ENCODE results near the gene RAD23A. TPM values are rescaled to one million over a fixed set of nuclear protein-coding genes. Genes with fewer than 3 reads are reported as not detected.
A peak's percentile ranks its signal among the peaks of the same experiment; 100 is the strongest.

Gene RAD23A
- total RNA-seq, 6 experiments from 2014 or later, result 108 to 140 (median 129) TPM

DNA sequence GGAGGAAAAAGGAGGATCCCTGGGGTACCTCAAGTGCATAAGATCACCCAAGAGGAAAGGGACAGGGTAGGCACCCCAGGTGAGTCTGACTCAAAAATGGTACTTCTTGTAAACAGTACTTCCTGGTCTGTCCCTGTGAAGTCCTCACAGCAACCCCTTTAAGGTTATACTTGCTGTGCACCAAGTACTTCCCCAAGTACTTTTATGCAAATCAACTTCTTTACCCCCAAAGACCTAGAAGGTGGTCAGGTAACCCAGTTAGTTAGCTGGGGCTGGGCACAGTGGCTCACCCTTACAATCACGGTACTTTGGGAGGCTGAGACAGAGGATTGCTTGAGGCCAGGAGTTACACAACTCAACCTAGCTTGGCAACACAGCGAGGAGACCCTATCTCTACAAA is 4.8 kb upstream of the RAD23A start:
- H3K4me1 Mint-ChIP-seq (ENCODE audit: low read depth), result peaks cover 48% of the 10 kb centered on the region
- peaks cover 15% of the 10 kb centered on the region for H3K27me3 Mint-ChIP-seq (ENCODE audit: insufficient read depth)
- DNase-seq, result no peak
- peaks cover 11% of the 10 kb centered on the region for H3K9me3 Mint-ChIP-seq
- H3K36me3 Mint-ChIP-seq (ENCODE audit: low read depth), result peaks cover 56% of the 10 kb centered on the region
- H3K4me3 Mint-ChIP-seq, result peak overlapping the region; percentile 99
- no peak for TF ChIP-seq CTCF (IDR thresholded peaks at IDR 0.05)
- peak overlapping the region; percentile 92 for H3K27ac Mint-ChIP-seq

DNA sequence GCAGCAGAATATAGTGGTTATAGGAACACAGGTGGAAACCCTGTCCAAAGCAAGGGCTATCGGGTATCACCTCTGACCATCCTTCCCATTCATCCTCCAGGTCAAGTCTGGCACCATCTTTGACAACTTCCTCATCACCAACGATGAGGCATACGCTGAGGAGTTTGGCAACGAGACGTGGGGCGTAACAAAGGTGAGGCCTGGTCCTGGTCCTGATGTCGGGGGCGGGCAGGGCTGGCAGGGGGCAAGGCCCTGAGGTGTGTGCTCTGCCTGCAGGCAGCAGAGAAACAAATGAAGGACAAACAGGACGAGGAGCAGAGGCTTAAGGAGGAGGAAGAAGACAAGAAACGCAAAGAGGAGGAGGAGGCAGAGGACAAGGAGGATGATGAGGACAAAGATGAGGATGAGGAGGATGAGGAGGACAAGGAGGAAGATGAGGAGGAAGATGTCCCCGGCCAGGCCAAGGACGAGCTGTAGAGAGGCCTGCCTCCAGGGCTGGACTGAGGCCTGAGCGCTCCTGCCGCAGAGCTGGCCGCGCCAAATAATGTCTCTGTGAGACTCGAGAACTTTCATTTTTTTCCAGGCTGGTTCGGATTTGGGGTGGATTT is 2.1 kb upstream of the RAD23A start:
- H3K27me3 Mint-ChIP-seq (ENCODE audit: insufficient read depth), result peaks cover 12% of the 10 kb centered on the region
- H3K36me3 Mint-ChIP-seq (ENCODE audit: low read depth), result peaks cover 67% of the 10 kb centered on the region
- TF ChIP-seq CTCF (IDR thresholded peaks at IDR 0.05), result no peak
- H3K4me1 Mint-ChIP-seq (ENCODE audit: low read depth), result peaks cover 52% of the 10 kb centered on the region
- H3K9me3 Mint-ChIP-seq, result peaks cover 9% of the 10 kb centered on the region
- no peak for DNase-seq
- peak overlapping the region; percentile 74 for H3K27ac Mint-ChIP-seq
- peak overlapping the region; percentile 54 for H3K4me3 Mint-ChIP-seq

DNA sequence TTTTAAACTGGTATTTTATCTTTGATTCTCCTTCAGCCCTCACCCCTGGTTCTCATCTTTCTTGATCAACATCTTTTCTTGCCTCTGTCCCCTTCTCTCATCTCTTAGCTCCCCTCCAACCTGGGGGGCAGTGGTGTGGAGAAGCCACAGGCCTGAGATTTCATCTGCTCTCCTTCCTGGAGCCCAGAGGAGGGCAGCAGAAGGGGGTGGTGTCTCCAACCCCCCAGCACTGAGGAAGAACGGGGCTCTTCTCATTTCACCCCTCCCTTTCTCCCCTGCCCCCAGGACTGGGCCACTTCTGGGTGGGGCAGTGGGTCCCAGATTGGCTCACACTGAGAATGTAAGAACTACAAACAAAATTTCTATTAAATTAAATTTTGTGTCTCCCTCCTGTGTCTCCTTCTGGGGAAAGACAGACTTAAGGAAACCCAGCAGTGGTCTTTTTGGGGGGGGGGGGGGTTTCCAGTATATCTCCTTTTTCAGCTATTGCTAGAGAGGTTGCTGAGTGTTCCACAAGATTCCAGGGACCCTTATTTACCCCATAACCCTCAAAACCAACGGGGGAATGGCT is 1.5 kb upstream of the RAD23A start:
- peaks cover 52% of the 10 kb centered on the region for H3K4me1 Mint-ChIP-seq (ENCODE audit: low read depth)
- no peak for TF ChIP-seq CTCF (IDR thresholded peaks at IDR 0.05)
- peaks cover 2% of the 10 kb centered on the region for H3K9me3 Mint-ChIP-seq
- peaks cover 61% of the 10 kb centered on the region for H3K36me3 Mint-ChIP-seq (ENCODE audit: low read depth)
- peaks cover 7% of the 10 kb centered on the region for H3K27me3 Mint-ChIP-seq (ENCODE audit: insufficient read depth)
- DNase-seq, result no peak
- peak overlapping the region; percentile 95 for H3K27ac Mint-ChIP-seq
- H3K4me3 Mint-ChIP-seq, result peak overlapping the region; percentile 94

GRCh38 chr19:12946092-12946721 is 545 bp downstream of the RAD23A start:
- Mint-ChIP-seq H3K4me3 (peak overlapping the region; percentile 94), H3K27ac (peak overlapping the region; percentile 95), H3K4me1 (ENCODE audit: low read depth) (peaks cover 36% of the 10 kb centered on the region), H3K27me3 (ENCODE audit: insufficient read depth) (peaks cover 7% of the 10 kb centered on the region), H3K36me3 (ENCODE audit: low read depth) (peaks cover 62% of the 10 kb centered on the region), H3K9me3 (no peaks in the 10 kb centered on the region)
- no peak for TF ChIP-seq CTCF (IDR thresholded peaks at IDR 0.05)
- peak; percentile 75 for DNase-seq

DNA sequence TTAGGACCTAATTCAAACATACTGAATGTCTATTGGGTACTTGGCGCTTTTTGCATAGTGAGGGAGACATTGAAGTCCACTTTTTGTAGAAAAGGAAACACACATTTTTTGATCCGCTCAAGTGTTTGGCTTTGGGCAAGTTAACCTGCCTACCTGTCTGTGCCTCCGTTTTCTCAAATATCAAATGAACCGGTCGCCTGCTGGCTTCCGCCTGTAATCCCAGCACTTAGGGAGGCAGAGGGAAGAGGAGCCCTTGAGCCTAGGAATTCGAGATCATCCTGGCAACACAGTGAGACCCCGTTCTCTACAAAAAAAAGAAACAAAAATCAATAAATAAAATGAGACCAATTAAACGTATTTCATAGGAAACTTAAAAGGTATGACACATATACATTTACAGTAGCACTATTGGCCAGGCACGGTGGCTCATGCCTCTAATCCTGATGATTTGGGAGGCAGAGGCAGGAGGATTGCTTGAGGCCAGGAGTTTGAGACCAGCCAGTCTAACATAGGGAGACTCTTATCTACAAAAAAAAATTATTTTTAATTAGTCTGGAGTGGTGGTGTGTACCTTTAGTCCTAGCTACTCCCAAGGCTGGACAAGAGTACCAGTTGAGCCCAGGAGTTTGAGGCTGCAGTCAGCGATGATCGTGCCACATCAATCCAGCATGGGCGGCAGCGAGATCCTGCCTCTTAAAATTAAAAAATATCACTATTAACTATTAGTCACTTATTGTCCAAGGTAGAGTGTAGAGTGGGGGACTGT is 1.3 kb downstream of the RAD23A start:
- peaks cover 68% of the 10 kb centered on the region for H3K36me3 Mint-ChIP-seq (ENCODE audit: low read depth)
- H3K27me3 Mint-ChIP-seq (ENCODE audit: insufficient read depth), result peaks cover 7% of the 10 kb centered on the region
- TF ChIP-seq CTCF (IDR thresholded peaks at IDR 0.05), result no peak
- peak overlapping the region; percentile 95 for H3K27ac Mint-ChIP-seq
- H3K4me1 Mint-ChIP-seq (ENCODE audit: low read depth), result peaks cover 43% of the 10 kb centered on the region
- DNase-seq, result no peak
- H3K4me3 Mint-ChIP-seq, result peak overlapping the region; percentile 94
- no peaks in the 10 kb centered on the region for H3K9me3 Mint-ChIP-seq

Measured in HFFc6 (cell line).